Omental fat pad (tissue), 4 donors: ENCODE data around the gene TUBGCP2. TPM values are rescaled to one million over a fixed set of nuclear protein-coding genes. Genes with fewer than 3 reads are reported as not detected.

Experiments
- ATAC-seq: fragments of 150-250 bp; one replicate; pipeline ENCODE4 v1.9.1; 2016; ENCODE audit warnings: mild to moderate bottlenecking, moderate library complexity; ENCODE audit not compliant: low FRiP score
- DNase-seq: peaks from one replicate; pipeline ENCODE4 v3.0.0-alpha.2; 2019; ENCODE audit warnings: low spot score
- total RNA-seq, 4 donors: library from RNA; depleted of rRNA; stranded (reverse); fragments of >200 nt; gene quantifications; one replicate each; pipeline ENCODE4 v1.1.0, GENCODE V29; 2016
- TF ChIP-seq, protein P1 (sequence below), 3 donors: fragments of 450-650 bp; IDR thresholded peaks; one replicate each; pipeline ENCODE4 v1.5.1; 2016 to 2017; ENCODE audit warnings: antibody characterized with exemption in 3 of 3, mild to moderate bottlenecking in 3 of 3, moderate library complexity in 2 of 3

TUBGCP2 gene
- total RNA-seq, 4 donors from 2014 or later = 29.0 to 44.5 (median 36.3) TPM

- TF ChIP-seq, protein P1, sequence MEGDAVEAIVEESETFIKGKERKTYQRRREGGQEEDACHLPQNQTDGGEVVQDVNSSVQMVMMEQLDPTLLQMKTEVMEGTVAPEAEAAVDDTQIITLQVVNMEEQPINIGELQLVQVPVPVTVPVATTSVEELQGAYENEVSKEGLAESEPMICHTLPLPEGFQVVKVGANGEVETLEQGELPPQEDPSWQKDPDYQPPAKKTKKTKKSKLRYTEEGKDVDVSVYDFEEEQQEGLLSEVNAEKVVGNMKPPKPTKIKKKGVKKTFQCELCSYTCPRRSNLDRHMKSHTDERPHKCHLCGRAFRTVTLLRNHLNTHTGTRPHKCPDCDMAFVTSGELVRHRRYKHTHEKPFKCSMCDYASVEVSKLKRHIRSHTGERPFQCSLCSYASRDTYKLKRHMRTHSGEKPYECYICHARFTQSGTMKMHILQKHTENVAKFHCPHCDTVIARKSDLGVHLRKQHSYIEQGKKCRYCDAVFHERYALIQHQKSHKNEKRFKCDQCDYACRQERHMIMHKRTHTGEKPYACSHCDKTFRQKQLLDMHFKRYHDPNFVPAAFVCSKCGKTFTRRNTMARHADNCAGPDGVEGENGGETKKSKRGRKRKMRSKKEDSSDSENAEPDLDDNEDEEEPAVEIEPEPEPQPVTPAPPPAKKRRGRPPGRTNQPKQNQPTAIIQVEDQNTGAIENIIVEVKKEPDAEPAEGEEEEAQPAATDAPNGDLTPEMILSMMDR (IDR thresholded peaks at IDR 0.05) = no peak
- DNase-seq (no peak), ATAC-seq (no peak)
Observed at GRCh38 chr10:133277277-133277992, 31.2 kb downstream of the TUBGCP2 start.

GRCh38 chr10:133276435-133277201 lies 32.1 kb downstream of the TUBGCP2 start, which contains the start of gene ADAM8:
Gene ADAM8 (minus strand): TSS chr10:133276868. CDS start chr10:133276817, 51 bp downstream.
- no peak for DNase-seq
- TF ChIP-seq, protein P1 (IDR thresholded peaks at IDR 0.05) = no peak
- ATAC-seq = no peak

GRCh38 chr10:133276100-133276434 lies 32.6 kb downstream of the TUBGCP2 start:
- TF ChIP-seq, protein P1 (IDR thresholded peaks at IDR 0.05) = no peak
- ATAC-seq (no peak), DNase-seq (no peak)

DNA sequence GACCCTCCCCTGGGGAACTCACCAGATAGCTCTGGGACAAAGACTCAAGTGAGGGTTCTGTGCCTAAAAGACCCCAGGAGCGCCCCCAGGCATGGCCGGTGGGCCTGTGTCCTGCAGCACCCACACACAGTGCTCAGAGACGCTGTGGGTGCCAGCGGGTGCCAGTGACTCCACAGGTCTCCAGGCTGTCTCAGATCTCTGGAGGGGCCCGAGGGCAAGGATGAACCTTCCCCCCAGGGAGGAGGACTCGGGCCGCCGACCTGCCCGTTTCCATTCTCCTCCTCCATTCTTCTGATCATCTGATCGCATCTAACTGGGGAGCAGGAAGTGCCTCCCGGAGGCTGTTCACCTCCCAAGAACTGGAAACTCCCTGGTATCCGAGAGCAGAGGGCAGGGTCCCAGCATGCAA lies 33.0 kb downstream of the TUBGCP2 start:
- TF ChIP-seq, protein P1 (IDR thresholded peaks at IDR 0.05) = no peak
- ATAC-seq (no peak), DNase-seq (no peak)

- TF ChIP-seq, protein P1 (IDR thresholded peaks at IDR 0.05) = no peak
- no peak for DNase-seq
- no peak for ATAC-seq
Observed at GRCh38 chr10:133274751-133275683, 33.7 kb downstream of the TUBGCP2 start.

DNA sequence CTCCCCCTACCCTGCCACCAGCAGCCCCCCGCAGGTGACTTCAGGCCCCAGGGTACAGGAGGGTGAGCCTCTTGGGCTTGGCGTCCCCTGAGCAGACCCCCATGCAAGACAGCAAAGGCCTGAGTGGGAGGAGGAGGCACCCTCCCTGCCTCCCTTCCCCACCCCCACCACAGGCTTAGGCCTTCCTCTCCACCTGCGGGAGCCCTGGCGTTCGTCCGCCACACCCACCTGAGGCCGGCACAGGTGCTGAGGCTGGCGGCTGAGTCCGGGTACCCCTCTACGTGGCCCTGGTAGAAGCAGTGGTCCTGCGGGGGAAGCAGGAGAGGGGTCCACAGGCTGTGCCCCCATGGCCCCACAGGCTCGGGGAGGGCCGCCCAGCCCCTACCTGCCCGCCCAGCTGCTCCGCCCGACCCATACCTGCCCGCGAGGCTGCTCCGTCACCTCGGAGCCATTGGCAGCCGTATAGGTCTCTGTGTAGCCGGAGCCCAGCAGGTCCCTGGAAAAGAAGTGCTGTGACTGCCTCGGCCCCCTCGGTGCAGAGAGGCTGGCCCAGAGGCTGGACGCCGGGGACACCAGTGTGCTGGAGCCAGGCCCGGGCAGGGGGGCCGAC lies 35.0 kb downstream of the TUBGCP2 start:
- DNase-seq (no peak), ATAC-seq (no peak)
- TF ChIP-seq, protein P1 (IDR thresholded peaks at IDR 0.05) = no peak
